Natural killer cell (primary cell): ENCODE measurements around the gene TCEANC. TPM values are rescaled to one million over a fixed set of nuclear protein-coding genes. Genes with fewer than 3 reads are reported as not detected.
"Not testable (repeated sequence)": the region's sequence is repeated elsewhere in the genome, so short reads cannot be mapped to it uniquely, and the experiment has no call there.

Experiments
- ATAC-seq, 3 donors: fragments of 150-1000 bp in 2 of 3; fragments of 200-7000 bp in 1 of 3; cut with Tn5 transposase; 1 replicate in 1 of 3; 2 replicates in 2 of 3; pipeline ENCODE4 v1.10.0; 2021; ENCODE audit warnings: mild to moderate bottlenecking in 2 of 3, moderate library complexity in 2 of 3
- DNase-seq, 2 donors: peaks; one replicate each; pipeline versions ENCODE4 v3.0.0 to v3.0.0-alpha.2; 2013 to 2021; ENCODE audit warnings: mixed read lengths in 1 of 2
- H3K27ac ChIP-seq: one replicate; pipeline ENCODE4 v1.5.1; 2013; ENCODE audit warnings: mild to moderate bottlenecking, low read length
- H3K27me3 ChIP-seq: one replicate; pipeline ENCODE4 v1.6.1; 2013; ENCODE audit warnings: low read length; ENCODE audit not compliant: control insufficient read depth, insufficient read depth
- H3K36me3 ChIP-seq: one replicate; pipeline ENCODE4 v1.6.1; 2013; ENCODE audit warnings: low read length; ENCODE audit not compliant: control insufficient read depth, insufficient read depth
- H3K4me1 ChIP-seq: one replicate; pipeline ENCODE4 v1.6.1; 2013; ENCODE audit warnings: low read length; ENCODE audit not compliant: control insufficient read depth, insufficient read depth
- H3K4me3 ChIP-seq: one replicate; pipeline ENCODE4 v1.5.1; 2013; ENCODE audit warnings: low read length
- H3K9me3 ChIP-seq: one replicate; pipeline ENCODE4 v1.6.1; 2013; ENCODE audit warnings: low read length; ENCODE audit not compliant: control insufficient read depth, insufficient read depth
- H3K27ac Mint-ChIP-seq, 2 donors: one replicate each; pipeline ENCODE4 v1.8.0; 2022; ENCODE audit warnings: mild to moderate bottlenecking in 2 of 2, mixed read lengths in 2 of 2, moderate library complexity in 1 of 2
- H3K27me3 Mint-ChIP-seq, 2 donors: one replicate each; pipeline ENCODE4 v1.8.0; 2022; ENCODE audit warnings: low read depth in 2 of 2, mixed read lengths in 2 of 2
- H3K36me3 Mint-ChIP-seq: one replicate; pipeline ENCODE4 v1.8.0; 2022; ENCODE audit warnings: mixed read lengths
- H3K4me1 Mint-ChIP-seq, 2 donors: one replicate each; pipeline ENCODE4 v1.8.0; 2022; ENCODE audit warnings: mixed read lengths in 2 of 2
- H3K4me3 Mint-ChIP-seq: one replicate; pipeline ENCODE4 v1.8.0; 2022; ENCODE audit warnings: mild to moderate bottlenecking, moderate library complexity, mixed read lengths
- H3K9me3 Mint-ChIP-seq, 2 donors: one replicate each; pipeline ENCODE4 v1.8.0; 2022; ENCODE audit warnings: mixed read lengths in 2 of 2
- WGBS: methylation state at CpG from one replicate; pipeline ENCODE4 v1.1.7; 2013; ENCODE audit warnings: missing lambda C conversion rate; ENCODE audit not compliant: insufficient coverage; 5-methylcytosine and 5-hydroxymethylcytosine counted together
- intact Hi-C: fragments of 100-400 bp; cut with micrococcal nuclease; formaldehyde crosslinking; loops from one replicate; pipeline ENCODE4 v1.14.2; 2022
- total RNA-seq, 4 donors: library from RNA; stranded (reverse); fragments of 120-200 nt in 1 of 4; gene quantifications; one replicate each; pipeline versions ENCODE4 v1.2.3 to v1.2.4, GENCODE V29; 2013 to 2022
- TF ChIP-seq, protein P1 (sequence below): fragments of 200-600 bp; IDR thresholded peaks from one replicate; pipeline ENCODE4 v1.8.0; 2022; ENCODE audit warnings: antibody characterized with exemption

Gene TCEANC
- total RNA-seq, 3 donors from 2014 or later (not counting 1 experiment from before 2014, with no cell fraction given): 11.2 to 17.8 (median 13.4) TPM

DNA sequence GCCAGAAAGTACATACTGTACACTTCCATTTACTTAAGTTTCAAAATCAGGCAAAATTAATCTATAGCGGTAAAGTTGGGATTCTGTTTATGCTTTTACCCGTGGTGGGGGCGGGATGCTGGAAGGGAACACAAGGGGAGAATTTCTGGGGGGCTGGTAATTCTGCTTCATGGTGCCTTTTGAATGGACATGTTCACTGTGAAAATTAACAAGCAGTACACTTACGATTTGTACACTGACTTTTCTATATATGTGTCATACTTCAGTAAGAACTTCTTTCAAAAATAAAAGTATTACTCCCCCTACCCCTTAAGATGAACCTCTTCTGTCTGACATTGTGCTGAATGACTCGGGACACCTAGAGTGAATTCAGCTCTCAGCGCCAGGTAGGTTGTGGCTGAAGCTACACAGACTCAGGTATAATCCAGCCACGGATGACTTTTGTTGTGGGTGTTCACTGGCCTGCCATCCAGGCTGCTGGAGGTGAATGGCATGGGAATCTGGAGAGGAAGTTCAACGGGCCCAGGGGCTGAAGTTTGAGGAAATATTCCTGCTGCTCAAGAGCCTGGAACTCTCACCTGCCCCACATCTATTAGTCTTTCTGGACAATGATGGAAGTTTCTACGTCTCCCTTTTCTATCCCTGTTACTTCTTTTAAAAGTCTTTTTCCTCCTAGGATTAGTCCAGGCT lies 7.3 kb upstream of the TCEANC start:
- peaks cover 0 to 23% of the 10 kb centered on the region in 2 donors for H3K27me3 Mint-ChIP-seq
- no peak overlapping the region for H3K4me3 ChIP-seq
- H3K4me1 Mint-ChIP-seq: peaks cover 0 to 11% of the 10 kb centered on the region in 2 donors
- ATAC-seq (no peak), DNase-seq (no peak)
- no peaks in the 10 kb centered on the region for H3K9me3 Mint-ChIP-seq
- TF ChIP-seq, protein P1, sequence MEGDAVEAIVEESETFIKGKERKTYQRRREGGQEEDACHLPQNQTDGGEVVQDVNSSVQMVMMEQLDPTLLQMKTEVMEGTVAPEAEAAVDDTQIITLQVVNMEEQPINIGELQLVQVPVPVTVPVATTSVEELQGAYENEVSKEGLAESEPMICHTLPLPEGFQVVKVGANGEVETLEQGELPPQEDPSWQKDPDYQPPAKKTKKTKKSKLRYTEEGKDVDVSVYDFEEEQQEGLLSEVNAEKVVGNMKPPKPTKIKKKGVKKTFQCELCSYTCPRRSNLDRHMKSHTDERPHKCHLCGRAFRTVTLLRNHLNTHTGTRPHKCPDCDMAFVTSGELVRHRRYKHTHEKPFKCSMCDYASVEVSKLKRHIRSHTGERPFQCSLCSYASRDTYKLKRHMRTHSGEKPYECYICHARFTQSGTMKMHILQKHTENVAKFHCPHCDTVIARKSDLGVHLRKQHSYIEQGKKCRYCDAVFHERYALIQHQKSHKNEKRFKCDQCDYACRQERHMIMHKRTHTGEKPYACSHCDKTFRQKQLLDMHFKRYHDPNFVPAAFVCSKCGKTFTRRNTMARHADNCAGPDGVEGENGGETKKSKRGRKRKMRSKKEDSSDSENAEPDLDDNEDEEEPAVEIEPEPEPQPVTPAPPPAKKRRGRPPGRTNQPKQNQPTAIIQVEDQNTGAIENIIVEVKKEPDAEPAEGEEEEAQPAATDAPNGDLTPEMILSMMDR: no peak
- no peaks in the 10 kb centered on the region for H3K36me3 Mint-ChIP-seq
- WGBS: 58% methylated on average over 4 of the region's 9 CpGs
- H3K4me3 Mint-ChIP-seq: no peak overlapping the region
- H3K36me3 ChIP-seq: no peaks in the 10 kb centered on the region
- no peaks in the 10 kb centered on the region for H3K27me3 ChIP-seq
- intact Hi-C loops: no loop called here
- peak overlapping the region in 1 of 2 donors; percentile 17 for H3K27ac Mint-ChIP-seq
- H3K27ac ChIP-seq: no peak overlapping the region
- H3K9me3 ChIP-seq: no peaks in the 10 kb centered on the region
- peaks cover 5% of the 10 kb centered on the region for H3K4me1 ChIP-seq

DNA sequence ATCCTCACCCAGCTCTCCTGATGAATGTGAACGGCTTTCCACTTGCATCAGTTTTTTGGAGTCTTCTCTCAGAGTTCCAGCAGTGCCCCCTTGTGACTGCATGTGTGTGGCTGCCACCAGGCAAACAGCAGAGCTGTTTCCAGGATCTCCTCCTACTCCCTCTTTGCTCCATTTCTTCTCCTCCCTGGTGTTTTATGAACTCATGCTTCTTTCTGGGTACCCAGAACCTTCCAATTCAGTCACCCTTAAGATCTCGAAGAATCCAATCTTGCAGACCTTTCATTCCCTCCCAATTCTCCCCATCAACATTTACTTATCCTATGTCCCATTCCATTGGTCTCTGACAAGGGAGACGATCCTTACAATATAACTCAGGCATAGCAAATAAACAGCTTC lies 6.8 kb upstream of the TCEANC start:
- Mint-ChIP-seq H3K4me1 (peaks cover 0 to 11% of the 10 kb centered on the region in 2 donors), H3K36me3 (no peaks in the 10 kb centered on the region), H3K27ac (peak overlapping the region in 1 of 2 donors; percentile 17), H3K4me3 (no peak overlapping the region), H3K9me3 (no peaks in the 10 kb centered on the region), H3K27me3 (peaks cover 0 to 23% of the 10 kb centered on the region in 2 donors)
- intact Hi-C loops: no loop called here
- TF ChIP-seq, protein P1: no peak
- H3K27me3 ChIP-seq: no peaks in the 10 kb centered on the region
- H3K36me3 ChIP-seq: no peaks in the 10 kb centered on the region
- DNase-seq (peak in 1 of 2 donors; percentile 54), ATAC-seq (no peak)
- no peak overlapping the region for H3K4me3 ChIP-seq
- WGBS: 15% methylated on average over 2 of the region's 3 CpGs
- no peaks in the 10 kb centered on the region for H3K9me3 ChIP-seq
- H3K27ac ChIP-seq: no peak overlapping the region
- peaks cover 5% of the 10 kb centered on the region for H3K4me1 ChIP-seq

DNA sequence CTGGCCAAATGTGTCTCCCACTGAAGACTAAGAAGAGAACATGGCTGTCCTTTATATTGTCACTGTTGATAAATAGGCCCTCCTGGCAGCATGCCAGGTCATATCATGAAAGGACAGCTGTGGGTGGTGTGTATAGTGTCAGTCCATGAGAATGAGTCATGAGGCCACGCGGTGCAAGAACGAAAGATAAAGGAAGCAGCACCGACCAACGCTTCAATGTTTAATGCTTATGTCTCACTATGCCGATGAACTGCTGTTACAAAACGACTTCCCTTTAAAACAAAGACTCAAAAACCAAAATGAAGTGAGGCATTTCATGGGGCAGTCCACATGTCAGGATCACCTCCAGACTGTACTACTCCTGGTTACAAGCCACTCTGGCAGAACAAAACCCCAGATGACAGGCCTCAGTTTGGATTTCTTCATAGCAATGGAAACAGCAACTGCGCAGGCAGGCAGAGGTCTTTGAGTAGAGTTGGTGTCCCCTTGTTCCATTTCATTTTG lies 5.2 kb upstream of the TCEANC start:
- H3K27ac ChIP-seq: peak overlapping the region; percentile 70
- peak; percentile 69 to 91 (median 77) for ATAC-seq
- no peak overlapping the region for H3K4me3 ChIP-seq
- WGBS: 19% methylated on average over 7 of the region's 8 CpGs
- H3K4me1 ChIP-seq: peaks cover 10% of the 10 kb centered on the region
- H3K27me3 ChIP-seq: no peaks in the 10 kb centered on the region
- Mint-ChIP-seq H3K27me3 (peaks cover 0 to 23% of the 10 kb centered on the region in 2 donors), H3K4me3 (no peak overlapping the region), H3K9me3 (no peaks in the 10 kb centered on the region), H3K36me3 (no peaks in the 10 kb centered on the region), H3K4me1 (peaks cover 7 to 11% of the 10 kb centered on the region in 2 donors), H3K27ac (peak overlapping the region; percentile 58 to 94)
- H3K9me3 ChIP-seq: no peaks in the 10 kb centered on the region
- TF ChIP-seq, protein P1: no peak
- peak; percentile 56 to 70 for DNase-seq
- intact Hi-C loops: no loop called here
- H3K36me3 ChIP-seq: no peaks in the 10 kb centered on the region

DNA sequence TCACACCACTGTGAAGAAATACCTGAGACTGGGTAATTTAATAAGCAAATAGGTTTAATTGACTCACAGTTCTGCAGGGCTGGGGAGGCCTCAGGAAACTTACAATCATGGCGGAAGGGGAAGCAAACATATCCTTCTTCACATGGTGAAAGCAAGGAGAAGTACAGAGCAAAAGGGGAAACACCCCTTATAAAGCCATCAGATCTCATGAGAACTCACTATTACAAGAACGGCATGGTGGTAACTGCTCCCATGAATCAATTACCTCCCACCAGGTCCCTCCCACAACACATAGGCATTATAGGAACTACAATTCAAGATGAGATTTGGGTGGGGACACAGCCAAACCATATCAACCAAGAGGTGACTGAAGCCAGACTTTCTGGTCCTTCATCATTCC lies 4.6 kb upstream of the TCEANC start:
- H3K4me3 ChIP-seq, ATAC-seq, DNase-seq, H3K36me3 ChIP-seq, H3K4me3 Mint-ChIP-seq, H3K9me3 Mint-ChIP-seq, intact Hi-C loops, H3K9me3 ChIP-seq, H3K27me3 ChIP-seq, H3K36me3 Mint-ChIP-seq: not testable (repeated sequence)
- 100% methylated on average over 1 of the region's 2 CpGs for WGBS
- Mint-ChIP-seq H3K27me3 (peaks cover 0 to 23% of the 10 kb centered on the region in 2 donors), H3K4me1 (peaks cover 9 to 11% of the 10 kb centered on the region in 2 donors), H3K27ac (peak overlapping the region in 1 of 2 donors; percentile 94)
- Histone ChIP-seq H3K4me1 (peaks cover 10% of the 10 kb centered on the region), H3K27ac (peak overlapping the region; percentile 70)
